Measurements from ENCODE around the gene C15orf39.

Gene C15orf39

GRCh38 chr15:75158402-75158801, 43.3 kb upstream of the C15orf39 start:
- Histone ChIP-seq H2AFZ (ENCODE audit: low read depth, low read length) (no peak overlapping the region), H3K27me3 (ENCODE audit: insufficient read depth, low read length, poor library complexity) (no peaks in the 10 kb centered on the region), H3K27ac (ENCODE audit: low read length) (no peak overlapping the region), H3K4me1 (ENCODE audit: insufficient read depth, low read length) (peaks cover 7% of the 10 kb centered on the region), H3K9me3 (ENCODE audit: insufficient read depth, low read length, severe bottlenecking) (no peaks in the 10 kb centered on the region), H4K20me1 (ENCODE audit: insufficient read depth, low read length) (no peaks in the 10 kb centered on the region), H3K9ac (ENCODE audit: low read depth, low read length) (no peak overlapping the region), H3K79me2 (ENCODE audit: insufficient read depth, low read length) (no peaks in the 10 kb centered on the region), H3K4me3 (ENCODE audit: low read depth in 1 of 2, low read length in 2 of 2) (no peak overlapping the region), H3K4me2 (ENCODE audit: insufficient read depth, low read length) (no peak overlapping the region), H3K36me3 (ENCODE audit: insufficient read depth, low read length) (no peaks in the 10 kb centered on the region)
- ATAC-seq (ENCODE audit: insufficient read depth, low read depth), result no peak
- TF ChIP-seq, protein P1, sequence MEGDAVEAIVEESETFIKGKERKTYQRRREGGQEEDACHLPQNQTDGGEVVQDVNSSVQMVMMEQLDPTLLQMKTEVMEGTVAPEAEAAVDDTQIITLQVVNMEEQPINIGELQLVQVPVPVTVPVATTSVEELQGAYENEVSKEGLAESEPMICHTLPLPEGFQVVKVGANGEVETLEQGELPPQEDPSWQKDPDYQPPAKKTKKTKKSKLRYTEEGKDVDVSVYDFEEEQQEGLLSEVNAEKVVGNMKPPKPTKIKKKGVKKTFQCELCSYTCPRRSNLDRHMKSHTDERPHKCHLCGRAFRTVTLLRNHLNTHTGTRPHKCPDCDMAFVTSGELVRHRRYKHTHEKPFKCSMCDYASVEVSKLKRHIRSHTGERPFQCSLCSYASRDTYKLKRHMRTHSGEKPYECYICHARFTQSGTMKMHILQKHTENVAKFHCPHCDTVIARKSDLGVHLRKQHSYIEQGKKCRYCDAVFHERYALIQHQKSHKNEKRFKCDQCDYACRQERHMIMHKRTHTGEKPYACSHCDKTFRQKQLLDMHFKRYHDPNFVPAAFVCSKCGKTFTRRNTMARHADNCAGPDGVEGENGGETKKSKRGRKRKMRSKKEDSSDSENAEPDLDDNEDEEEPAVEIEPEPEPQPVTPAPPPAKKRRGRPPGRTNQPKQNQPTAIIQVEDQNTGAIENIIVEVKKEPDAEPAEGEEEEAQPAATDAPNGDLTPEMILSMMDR (IDR thresholded peaks at IDR 0.05; ENCODE audit: borderline replicate concordance, extremely low read depth, low read length, poor library complexity, severe bottlenecking), result no peak
- TF ChIP-seq EZH2 (IDR thresholded peaks at IDR 0.05; ENCODE audit: borderline replicate concordance, low read depth, low read length, severe bottlenecking), result no peak
- DNase-seq, result no peak

GRCh38 chr15:75159244-75159643, 42.4 kb upstream of the C15orf39 start:
- no peak for ATAC-seq (ENCODE audit: insufficient read depth, low read depth)
- Histone ChIP-seq H3K79me2 (ENCODE audit: insufficient read depth, low read length) (no peaks in the 10 kb centered on the region), H2AFZ (ENCODE audit: low read depth, low read length) (no peak overlapping the region), H3K4me2 (ENCODE audit: insufficient read depth, low read length) (no peak overlapping the region), H3K9ac (ENCODE audit: low read depth, low read length) (no peak overlapping the region), H3K27ac (ENCODE audit: low read length) (no peak overlapping the region), H3K9me3 (ENCODE audit: insufficient read depth, low read length, severe bottlenecking) (no peaks in the 10 kb centered on the region), H3K4me1 (ENCODE audit: insufficient read depth, low read length) (no peaks in the 10 kb centered on the region), H3K27me3 (ENCODE audit: insufficient read depth, low read length, poor library complexity) (no peaks in the 10 kb centered on the region), H3K36me3 (ENCODE audit: insufficient read depth, low read length) (no peaks in the 10 kb centered on the region), H4K20me1 (ENCODE audit: insufficient read depth, low read length) (no peaks in the 10 kb centered on the region), H3K4me3 (ENCODE audit: low read depth in 1 of 2, low read length in 2 of 2) (no peak overlapping the region)
- TF ChIP-seq EZH2 (IDR thresholded peaks at IDR 0.05; ENCODE audit: borderline replicate concordance, low read depth, low read length, severe bottlenecking), result no peak
- TF ChIP-seq, protein P1 (IDR thresholded peaks at IDR 0.05; ENCODE audit: borderline replicate concordance, extremely low read depth, low read length, poor library complexity, severe bottlenecking), result no peak
- DNase-seq, result no peak

DNA sequence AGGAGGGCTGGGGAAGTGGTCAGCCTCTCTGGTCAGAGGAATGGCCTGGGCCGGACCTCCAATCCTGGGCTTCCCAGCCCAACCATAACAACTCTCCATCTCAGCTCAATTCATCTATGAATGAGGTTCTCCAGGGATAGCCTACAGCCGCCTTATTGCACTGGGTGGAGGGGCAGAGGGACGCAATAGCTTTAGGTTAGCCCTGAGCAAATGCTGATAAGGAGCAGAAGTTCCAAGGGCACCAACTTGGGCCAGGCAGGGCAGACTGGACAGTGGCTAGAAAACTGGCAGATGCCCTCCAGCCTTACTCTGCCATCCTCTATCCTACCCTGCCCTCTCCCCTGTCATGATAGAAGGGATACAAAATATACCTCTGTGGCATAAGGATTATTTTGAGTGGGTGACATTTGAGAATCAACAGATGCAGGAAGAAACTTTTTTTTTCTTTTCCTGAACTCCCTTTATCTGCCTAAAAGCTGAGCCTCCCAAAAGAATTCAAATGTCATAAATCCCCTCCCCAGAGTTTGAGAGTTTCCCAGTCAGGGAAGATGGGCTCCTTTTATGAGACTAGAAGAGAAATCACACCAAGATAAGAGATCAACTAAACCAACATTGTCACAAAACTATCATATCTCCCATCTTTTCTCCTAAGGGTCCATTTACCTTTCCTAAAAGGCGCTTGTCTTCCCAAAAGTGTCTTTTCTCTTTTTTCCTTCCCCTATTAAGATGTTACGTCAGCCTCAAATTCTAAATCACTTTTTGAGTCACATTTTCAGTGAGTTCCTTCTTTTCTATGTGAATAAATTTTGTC, 40.4 kb upstream of the C15orf39 start:
- no peak overlapping the region for H3K4me3 ChIP-seq (ENCODE audit: low read depth in 1 of 2, low read length in 2 of 2)
- H2AFZ ChIP-seq (ENCODE audit: low read depth, low read length), result no peak overlapping the region
- H3K36me3 ChIP-seq (ENCODE audit: insufficient read depth, low read length), result no peaks in the 10 kb centered on the region
- H3K27ac ChIP-seq (ENCODE audit: low read length), result no peak overlapping the region
- no peak overlapping the region for H3K9ac ChIP-seq (ENCODE audit: low read depth, low read length)
- H3K4me2 ChIP-seq (ENCODE audit: insufficient read depth, low read length), result no peak overlapping the region
- H3K27me3 ChIP-seq (ENCODE audit: insufficient read depth, low read length, poor library complexity), result no peaks in the 10 kb centered on the region
- no peaks in the 10 kb centered on the region for H3K9me3 ChIP-seq (ENCODE audit: insufficient read depth, low read length, severe bottlenecking)
- no peak for ATAC-seq (ENCODE audit: insufficient read depth, low read depth)
- TF ChIP-seq, protein P1 (IDR thresholded peaks at IDR 0.05; ENCODE audit: borderline replicate concordance, extremely low read depth, low read length, poor library complexity, severe bottlenecking), result no peak
- TF ChIP-seq EZH2 (IDR thresholded peaks at IDR 0.05; ENCODE audit: borderline replicate concordance, low read depth, low read length, severe bottlenecking), result no peak
- no peaks in the 10 kb centered on the region for H4K20me1 ChIP-seq (ENCODE audit: insufficient read depth, low read length)
- H3K79me2 ChIP-seq (ENCODE audit: insufficient read depth, low read length), result no peaks in the 10 kb centered on the region
- no peak for DNase-seq
- H3K4me1 ChIP-seq (ENCODE audit: insufficient read depth, low read length), result no peaks in the 10 kb centered on the region

Data from DND-41 (cell line).